DND-41 (cell line): ENCODE data around the gene SGMS1.

ENCODE experiments used
- ATAC-seq: fragments of 200-7000 bp; cut with Tn5 transposase; 3 replicates; pipeline ENCODE4 v1.9.1; 2021; ENCODE audit warnings: low read depth; ENCODE audit not compliant: insufficient read depth
- DNase-seq: peaks from one replicate; pipeline ENCODE4 v3.0.0-alpha.2; 2020
- H2AFZ ChIP-seq: 2 replicates; pipeline ENCODE4 v1.6.0; 2012; ENCODE audit warnings: low read depth, low read length
- H3K27ac ChIP-seq: 2 replicates; pipeline ENCODE4 v1.5.1; 2012; ENCODE audit warnings: low read length, inconsistent platforms
- H3K27me3 ChIP-seq: fragments of 200-600 bp; sonication (generic); 2 replicates; pipeline ENCODE4 v1.6.0; 2012; ENCODE audit warnings: low read length, mild to moderate bottlenecking, inconsistent platforms; ENCODE audit not compliant: insufficient read depth, poor library complexity
- H3K36me3 ChIP-seq: 2 replicates; pipeline ENCODE4 v1.5.1; 2012; ENCODE audit warnings: low read length, inconsistent platforms; ENCODE audit not compliant: insufficient read depth
- H3K4me1 ChIP-seq: 2 replicates; pipeline ENCODE4 v1.5.1; 2012; ENCODE audit warnings: mild to moderate bottlenecking, low read length; ENCODE audit not compliant: insufficient read depth
- H3K4me2 ChIP-seq: 2 replicates; pipeline ENCODE4 v1.6.0; 2012; ENCODE audit warnings: mild to moderate bottlenecking, moderate library complexity, low read length, inconsistent platforms; ENCODE audit not compliant: insufficient read depth
- H3K4me3 ChIP-seq, 2 experiments: fragments of 200-600 bp in 1 of 2; shearing (Covaris generic) in 1 of 2; 2 replicates each; pipeline ENCODE4 v1.5.1; 2012 to 2016; ENCODE audit warnings: inconsistent platforms in 2 of 2, low read length in 2 of 2, mild to moderate bottlenecking in 2 of 2, low read depth in 1 of 2, moderate library complexity in 1 of 2
- H3K79me2 ChIP-seq: 2 replicates; pipeline ENCODE4 v1.6.0; 2012; ENCODE audit warnings: low read length, inconsistent platforms; ENCODE audit not compliant: insufficient read depth
- H3K9ac ChIP-seq: 2 replicates; pipeline ENCODE4 v1.6.0; 2012; ENCODE audit warnings: low read depth, mild to moderate bottlenecking, inconsistent platforms, low read length, moderate library complexity
- H3K9me3 ChIP-seq: 2 replicates; pipeline ENCODE4 v1.5.1; 2012; ENCODE audit warnings: low read length, moderate library complexity, mild to moderate bottlenecking, inconsistent platforms; ENCODE audit not compliant: insufficient read depth, severe bottlenecking
- H4K20me1 ChIP-seq: 2 replicates; pipeline ENCODE4 v1.6.0; 2012; ENCODE audit warnings: low read length; ENCODE audit not compliant: insufficient read depth
- CTCF ChIP-seq: IDR thresholded peaks from 2 replicates; pipeline ENCODE4 v1.5.1; 2012; ENCODE audit warnings: borderline replicate concordance, low read length, moderate library complexity, mild to moderate bottlenecking; ENCODE audit not compliant: poor library complexity, severe bottlenecking; ENCODE audit errors: extremely low read depth
- EZH2 ChIP-seq: IDR thresholded peaks from 3 replicates; pipeline ENCODE4 v1.6.1; 2012; ENCODE audit warnings: borderline replicate concordance, low read depth, mild to moderate bottlenecking, moderate library complexity, low read length, inconsistent platforms; ENCODE audit not compliant: severe bottlenecking

Gene SGMS1

GRCh38 chr10:50392966-50393718, 230.6 kb downstream of the SGMS1 start:
- no peak for ATAC-seq

GRCh38 chr10:50392426-50392825, 231.3 kb downstream of the SGMS1 start:
- ATAC-seq, result no peak
- no peaks in the 10 kb centered on the region for H4K20me1 ChIP-seq
- H3K27ac ChIP-seq, result no peak overlapping the region
- no peak overlapping the region for H2AFZ ChIP-seq
- no peaks in the 10 kb centered on the region for H3K4me1 ChIP-seq
- H3K36me3 ChIP-seq, result no peaks in the 10 kb centered on the region
- TF ChIP-seq EZH2 (no peak), CTCF (no peak)
- H3K4me3 ChIP-seq, result no peak overlapping the region
- no peaks in the 10 kb centered on the region for H3K9me3 ChIP-seq
- DNase-seq, result no peak
- no peaks in the 10 kb centered on the region for H3K79me2 ChIP-seq
- no peaks in the 10 kb centered on the region for H3K27me3 ChIP-seq
- H3K4me2 ChIP-seq, result no peak overlapping the region
- H3K9ac ChIP-seq, result no peak overlapping the region

More at GRCh38 chr10:50392966-50393718, 230.6 kb downstream of the SGMS1 start:
- Histone ChIP-seq H3K4me3 (no peak overlapping the region), H3K27ac (no peak overlapping the region), H3K36me3 (no peaks in the 10 kb centered on the region), H3K27me3 (no peaks in the 10 kb centered on the region), H2AFZ (no peak overlapping the region), H3K4me1 (no peaks in the 10 kb centered on the region), H3K9ac (no peak overlapping the region), H3K4me2 (no peak overlapping the region), H4K20me1 (no peaks in the 10 kb centered on the region), H3K79me2 (no peaks in the 10 kb centered on the region), H3K9me3 (no peaks in the 10 kb centered on the region)
- TF ChIP-seq EZH2 (no peak), CTCF (no peak)
- no peak for DNase-seq

- Histone ChIP-seq H3K9ac (no peak overlapping the region), H3K27ac (no peak overlapping the region), H3K36me3 (no peaks in the 10 kb centered on the region), H3K79me2 (no peaks in the 10 kb centered on the region), H3K4me2 (no peak overlapping the region), H3K4me1 (no peaks in the 10 kb centered on the region), H3K27me3 (no peaks in the 10 kb centered on the region), H3K9me3 (no peaks in the 10 kb centered on the region), H3K4me3 (no peak overlapping the region), H2AFZ (no peak overlapping the region), H4K20me1 (no peaks in the 10 kb centered on the region)
- no peak for TF ChIP-seq CTCF
- no peak for TF ChIP-seq EZH2
- no peak for ATAC-seq
- no peak for DNase-seq
Observed at GRCh38 chr10:50390302-50390701, 233.5 kb downstream of the SGMS1 start.

- Histone ChIP-seq H3K36me3 (no peaks in the 10 kb centered on the region), H3K4me2 (no peak overlapping the region), H3K9ac (no peak overlapping the region), H3K79me2 (no peaks in the 10 kb centered on the region), H3K27ac (no peak overlapping the region), H3K27me3 (no peaks in the 10 kb centered on the region), H4K20me1 (no peaks in the 10 kb centered on the region), H3K9me3 (no peaks in the 10 kb centered on the region), H3K4me1 (no peaks in the 10 kb centered on the region), H3K4me3 (no peak overlapping the region), H2AFZ (no peak overlapping the region)
- DNase-seq (no peak), ATAC-seq (no peak)
- TF ChIP-seq CTCF, result no peak
- TF ChIP-seq EZH2, result no peak
Observed at GRCh38 chr10:50388181-50388580, 235.6 kb downstream of the SGMS1 start.
